AG08395 (cell line): Measurements from ENCODE around the gene MAGIX.
A peak's percentile ranks its signal among the peaks of the same experiment; 100 is the strongest.
"Not testable (repeated sequence)": the region's sequence is repeated elsewhere in the genome, so short reads cannot be mapped to it uniquely, and the experiment has no call there.

ENCODE experiments used
- DNase-seq: peaks from one replicate; pipeline ENCODE4 v3.0.0; 2012; ENCODE audit warnings: mixed read lengths, low spot score

MAGIX gene

GRCh38 chrX:49162620-49163019, at the start of gene MAGIX:
Gene MAGIX (plus strand): TSS chrX:49162758. CDS start chrX:49162890, 132 bp downstream.
- no peak for DNase-seq

- DNase-seq, result no peak
Observed at GRCh38 chrX:49116076-49116475, 46.5 kb upstream of the MAGIX start.

GRCh38 chrX:49116716-49117115, 45.8 kb upstream of the MAGIX start:
- DNase-seq, result no peak

- DNase-seq, result no peak
Observed at GRCh38 chrX:49117581-49117980, 45.0 kb upstream of the MAGIX start.

GRCh38 chrX:49120091-49120490, 42.5 kb upstream of the MAGIX start:
- no peak for DNase-seq

- DNase-seq, result no peak
Observed at GRCh38 chrX:49122499-49122898, 40.1 kb upstream of the MAGIX start.

- DNase-seq, result not testable (repeated sequence)
Observed at GRCh38 chrX:49127742-49128258, 34.8 kb upstream of the MAGIX start.

GRCh38 chrX:49129427-49129826, 33.1 kb upstream of the MAGIX start:
- no peak for DNase-seq

GRCh38 chrX:49132275-49132674, 30.3 kb upstream of the MAGIX start:
- DNase-seq, result not testable (repeated sequence)

- DNase-seq, result no peak
Observed at GRCh38 chrX:49133759-49134158, 28.8 kb upstream of the MAGIX start.

- DNase-seq, result no peak
Observed at GRCh38 chrX:49137492-49137891, 25.1 kb upstream of the MAGIX start.

- DNase-seq, result no peak
Observed at GRCh38 chrX:49139713-49140112, 22.8 kb upstream of the MAGIX start.

GRCh38 chrX:49142264-49142663, 20.3 kb upstream of the MAGIX start:
- DNase-seq, result not testable (repeated sequence)

GRCh38 chrX:49143154-49143553, 19.4 kb upstream of the MAGIX start:
- DNase-seq, result not testable (repeated sequence)

- no peak for DNase-seq
Observed at GRCh38 chrX:49147282-49147681, 15.3 kb upstream of the MAGIX start.

- DNase-seq, result no peak
Observed at GRCh38 chrX:49147936-49148335, 14.6 kb upstream of the MAGIX start.

- not testable (repeated sequence) for DNase-seq
Observed at GRCh38 chrX:49148390-49149100, 14.0 kb upstream of the MAGIX start.

GRCh38 chrX:49149291-49149690, 13.3 kb upstream of the MAGIX start:
- not testable (repeated sequence) for DNase-seq

GRCh38 chrX:49153467-49153866, 9.1 kb upstream of the MAGIX start:
- no peak for DNase-seq

- DNase-seq, result peak; percentile 46
Observed at GRCh38 chrX:49155243-49155899, 7.2 kb upstream of the MAGIX start.

- DNase-seq, result peak; percentile 88
Observed at GRCh38 chrX:49155900-49156837, 6.4 kb upstream of the MAGIX start.

- no peak for DNase-seq
Observed at GRCh38 chrX:49157194-49157593, 5.4 kb upstream of the MAGIX start.
